Upper lobe of left lung (tissue), 4 donors: Measurements from ENCODE around the gene OR5H14.

Source experiments
- EP300 ChIP-seq, 4 donors: sonication (generic); formaldehyde crosslinking; IDR thresholded peaks; one replicate each; pipeline ENCODE4 v1.5.1; 2017; ENCODE audit warnings: antibody characterized with exemption in 4 of 4, control low read depth in 2 of 4
- POLR2A ChIP-seq, 4 donors: fragments of 450-650 bp; IDR thresholded peaks; one replicate each; pipeline ENCODE4 v1.5.1; 2016 to 2017; ENCODE audit warnings: antibody characterized with exemption in 4 of 4, mild to moderate bottlenecking in 2 of 4
- POLR2AphosphoS5 ChIP-seq, 2 donors: sonication (generic); formaldehyde crosslinking; IDR thresholded peaks; one replicate each; pipeline ENCODE4 v1.5.1; 2017; ENCODE audit warnings: antibody characterized with exemption in 2 of 2
- TF ChIP-seq, protein P1 (sequence below), 6 experiments: fragments of 450-650 bp in 4 of 6; fragments of 200-600 bp in 2 of 6; sonication (generic) in 2 of 6; IDR thresholded peaks; one replicate each; pipeline ENCODE4 v1.5.1; 2016 to 2019; ENCODE audit warnings: antibody characterized with exemption in 6 of 6

DNA sequence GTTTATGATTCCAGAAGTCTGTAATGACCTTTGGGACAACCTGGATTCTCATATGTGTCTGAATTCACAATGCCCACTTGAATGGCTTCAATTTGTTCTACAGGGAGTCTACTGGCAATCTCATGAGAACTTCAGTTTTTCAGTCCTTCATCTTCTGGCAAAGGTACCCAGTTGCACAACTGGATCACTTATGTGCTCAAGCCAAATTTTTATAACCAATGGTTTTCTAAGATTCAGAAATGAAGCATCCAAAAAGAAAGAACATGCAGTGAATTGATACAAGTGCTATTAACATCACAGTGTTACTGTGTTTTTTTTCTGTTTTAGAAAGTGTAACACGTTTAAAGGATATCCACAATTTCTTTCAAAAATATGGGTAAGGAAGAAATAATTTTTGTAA, at the start of gene OR5H14:
- TF ChIP-seq, protein P1, sequence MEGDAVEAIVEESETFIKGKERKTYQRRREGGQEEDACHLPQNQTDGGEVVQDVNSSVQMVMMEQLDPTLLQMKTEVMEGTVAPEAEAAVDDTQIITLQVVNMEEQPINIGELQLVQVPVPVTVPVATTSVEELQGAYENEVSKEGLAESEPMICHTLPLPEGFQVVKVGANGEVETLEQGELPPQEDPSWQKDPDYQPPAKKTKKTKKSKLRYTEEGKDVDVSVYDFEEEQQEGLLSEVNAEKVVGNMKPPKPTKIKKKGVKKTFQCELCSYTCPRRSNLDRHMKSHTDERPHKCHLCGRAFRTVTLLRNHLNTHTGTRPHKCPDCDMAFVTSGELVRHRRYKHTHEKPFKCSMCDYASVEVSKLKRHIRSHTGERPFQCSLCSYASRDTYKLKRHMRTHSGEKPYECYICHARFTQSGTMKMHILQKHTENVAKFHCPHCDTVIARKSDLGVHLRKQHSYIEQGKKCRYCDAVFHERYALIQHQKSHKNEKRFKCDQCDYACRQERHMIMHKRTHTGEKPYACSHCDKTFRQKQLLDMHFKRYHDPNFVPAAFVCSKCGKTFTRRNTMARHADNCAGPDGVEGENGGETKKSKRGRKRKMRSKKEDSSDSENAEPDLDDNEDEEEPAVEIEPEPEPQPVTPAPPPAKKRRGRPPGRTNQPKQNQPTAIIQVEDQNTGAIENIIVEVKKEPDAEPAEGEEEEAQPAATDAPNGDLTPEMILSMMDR (IDR thresholded peaks at IDR 0.05) = no peak
- TF ChIP-seq POLR2AphosphoS5 (IDR thresholded peaks at IDR 0.05) = no peak
- no peak for TF ChIP-seq POLR2A (IDR thresholded peaks at IDR 0.05)
- no peak for TF ChIP-seq EP300 (IDR thresholded peaks at IDR 0.05)
